Iris pigment epithelial cell (primary cell): ENCODE measurements around the gene KCNK3.
"Not testable (repeated sequence)": the region's sequence is repeated elsewhere in the genome, so short reads cannot be mapped to it uniquely, and the experiment has no call there.

ENCODE experiments used
- DNase-seq: peaks from one replicate; pipeline ENCODE4 v3.0.0-alpha.2; 2011; ENCODE audit warnings: low read depth

The KCNK3 gene

DNA sequence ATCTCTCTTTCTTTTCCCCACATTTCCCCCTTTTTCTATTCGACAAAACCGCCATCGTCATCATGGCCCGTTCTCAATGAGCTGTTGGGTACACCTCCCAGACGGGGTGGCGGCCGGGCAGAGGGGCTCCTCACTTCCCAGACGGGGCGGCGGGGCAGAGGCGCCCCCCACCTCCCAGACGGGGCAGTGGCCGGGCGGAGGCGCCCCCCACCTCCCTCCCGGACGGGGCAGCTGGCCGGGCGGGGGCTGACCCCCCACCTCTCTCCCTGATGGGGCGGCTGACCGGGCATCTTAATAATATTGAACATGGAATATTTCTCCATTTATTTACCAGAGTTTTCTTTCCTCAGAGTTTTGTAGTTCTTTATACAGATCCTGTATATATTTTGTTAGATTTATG is 27.2 kb upstream of the KCNK3 start:
- DNase-seq: not testable (repeated sequence)

DNA sequence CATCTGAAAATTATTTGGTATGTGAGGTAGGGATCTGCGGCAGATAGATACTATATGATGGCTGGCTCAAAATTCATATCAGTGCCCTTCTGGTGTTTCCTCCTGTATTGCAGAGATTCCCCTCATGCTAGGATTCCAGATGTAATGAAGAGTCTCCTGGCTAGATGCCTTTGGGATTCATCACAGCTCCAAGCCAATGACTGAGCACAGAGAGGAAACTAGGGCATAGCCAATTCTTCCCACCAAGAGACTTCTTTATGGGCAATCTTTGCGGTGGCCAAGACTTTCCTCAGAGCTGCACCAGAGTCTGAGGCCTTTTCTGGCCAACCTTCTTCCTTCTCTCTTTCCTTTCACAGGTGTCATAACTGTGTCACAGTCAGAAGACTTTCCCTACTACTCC is 25.9 kb upstream of the KCNK3 start:
- no peak for DNase-seq

DNA sequence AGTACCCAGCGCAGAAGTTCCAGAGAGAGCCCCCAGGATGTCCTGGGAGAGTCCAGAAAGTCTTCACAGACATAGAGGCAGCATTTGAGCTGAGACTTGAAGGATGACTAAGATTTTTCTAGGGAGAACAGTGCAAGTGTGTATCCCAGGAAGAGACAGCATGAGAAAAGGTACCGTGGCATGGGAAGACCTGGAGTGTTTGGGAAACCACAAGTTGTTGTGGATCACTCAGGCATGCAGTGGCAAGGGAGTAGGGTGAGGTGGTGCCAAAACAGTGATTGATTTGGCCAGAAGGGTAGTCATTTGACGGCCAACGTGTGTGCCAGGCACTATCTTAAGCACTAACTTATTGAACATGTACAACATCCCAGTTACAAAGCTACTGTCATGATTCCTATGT is 24.5 kb upstream of the KCNK3 start:
- no peak for DNase-seq

GRCh38 chr2:26668856-26669750 is 23.4 kb upstream of the KCNK3 start:
- no peak for DNase-seq

- DNase-seq: peak; percentile 42
These were observed 22.4 kb upstream of the KCNK3 start for GRCh38 chr2:26670171-26670570.

GRCh38 chr2:26670931-26671460 is 21.5 kb upstream of the KCNK3 start:
- DNase-seq: no peak

- no peak for DNase-seq
These were observed 20.8 kb upstream of the KCNK3 start for GRCh38 chr2:26671691-26672090.

DNA sequence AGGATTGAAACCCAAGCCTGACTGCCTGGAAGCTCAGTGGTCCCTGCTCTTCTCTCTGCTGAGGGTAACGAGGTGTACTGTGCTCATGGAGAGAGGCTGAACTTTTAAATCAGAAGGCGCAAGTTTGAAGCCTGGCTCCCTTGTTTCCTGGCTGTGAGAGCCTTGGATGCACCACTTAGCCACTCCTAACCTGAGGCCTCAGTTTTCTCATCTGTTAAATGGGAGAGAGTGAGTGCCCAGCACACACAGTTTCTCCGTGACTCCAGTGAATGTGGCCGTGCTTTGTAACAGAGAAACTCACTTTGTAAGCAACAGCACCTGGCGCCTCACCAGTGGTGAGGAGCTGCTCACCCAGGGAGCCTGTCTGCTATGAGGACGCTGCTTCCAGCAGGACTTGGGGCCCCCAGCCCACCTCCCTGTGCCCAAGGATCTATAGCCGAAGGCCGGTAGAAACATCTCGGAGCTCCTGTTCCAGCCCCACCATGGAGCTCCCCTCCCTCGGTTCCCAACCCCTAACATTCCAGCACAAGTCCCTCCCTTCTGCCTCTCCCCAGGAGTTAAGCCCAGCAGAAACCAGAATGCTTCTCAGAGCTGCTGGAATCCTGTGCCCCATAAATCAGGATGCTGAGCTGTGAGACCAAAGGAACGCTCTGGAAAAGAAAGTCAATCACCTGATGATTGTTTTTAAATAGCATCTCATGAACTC is 20.3 kb upstream of the KCNK3 start:
- DNase-seq: no peak

GRCh38 chr2:26672818-26673393 is 19.6 kb upstream of the KCNK3 start:
- DNase-seq: no peak

- DNase-seq: no peak
These were observed 18.3 kb upstream of the KCNK3 start for GRCh38 chr2:26674002-26674751.

- no peak for DNase-seq
These were observed 17.8 kb upstream of the KCNK3 start for GRCh38 chr2:26674771-26675170.

- DNase-seq: no peak
These were observed 16.8 kb upstream of the KCNK3 start for GRCh38 chr2:26675651-26676255.

DNA sequence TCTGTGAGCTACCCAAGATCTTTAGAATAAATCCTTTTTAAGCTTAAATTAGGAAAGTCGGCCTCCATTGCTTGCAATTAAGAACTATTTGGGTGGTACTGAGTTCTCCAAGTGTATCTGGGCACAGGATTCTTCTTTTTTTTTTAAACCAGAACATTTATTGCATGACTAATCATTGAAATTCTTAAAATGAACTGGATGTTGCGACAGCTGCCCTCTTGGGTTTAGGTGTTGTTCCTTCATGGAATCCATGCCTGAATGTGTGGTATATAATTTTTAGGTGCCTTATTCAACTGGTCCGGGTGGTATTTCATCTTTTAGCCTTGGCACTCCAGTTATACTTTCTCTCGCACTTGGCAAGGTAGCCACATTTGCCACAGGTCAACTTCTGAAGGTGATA is 14.5 kb upstream of the KCNK3 start:
- no peak for DNase-seq

GRCh38 chr2:26679867-26680266 is 12.7 kb upstream of the KCNK3 start:
- DNase-seq: no peak

DNA sequence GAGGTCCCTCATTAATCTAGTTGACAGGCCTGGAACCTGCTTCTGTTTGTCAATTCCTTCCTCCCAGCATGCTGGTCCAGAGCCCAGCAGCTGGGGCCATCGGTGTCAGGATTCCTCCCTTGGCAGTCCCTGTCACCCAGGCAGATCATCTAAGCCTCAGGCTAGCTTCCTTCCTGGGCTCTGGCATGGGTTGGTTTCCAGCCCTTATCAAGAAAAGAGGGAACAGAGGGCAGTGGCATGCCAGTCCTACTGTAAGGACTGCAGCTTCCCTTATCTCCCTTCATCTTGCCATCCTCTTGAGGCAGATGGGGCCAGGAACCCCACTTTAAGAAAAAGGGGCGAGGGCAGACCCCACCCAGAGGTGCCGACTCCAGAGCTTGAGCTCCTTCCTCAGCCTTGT is 10.9 kb upstream of the KCNK3 start:
- DNase-seq: no peak

DNA sequence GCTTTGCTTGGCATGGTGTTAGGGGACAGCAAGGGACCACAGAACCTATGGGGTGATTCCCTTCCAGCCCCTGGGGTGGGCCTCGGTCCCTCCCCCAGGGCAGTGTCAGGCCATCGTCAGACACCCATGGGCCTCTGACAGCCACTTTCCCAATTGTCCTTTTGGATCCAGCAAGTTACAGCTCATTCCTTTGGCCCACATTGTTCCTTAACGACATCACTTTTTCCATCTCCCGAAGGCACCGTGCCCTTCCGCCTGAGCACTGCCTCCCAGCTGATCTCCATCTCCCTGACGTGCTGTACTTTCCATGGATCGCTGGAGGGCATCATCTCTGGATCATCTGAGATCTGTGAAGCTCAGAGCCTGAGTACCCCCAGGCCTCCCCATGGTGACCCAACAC is 10.4 kb upstream of the KCNK3 start:
- DNase-seq: no peak

- DNase-seq: no peak
These were observed 8.9 kb upstream of the KCNK3 start for GRCh38 chr2:26683583-26683982.

GRCh38 chr2:26685341-26685740 is 7.2 kb upstream of the KCNK3 start:
- DNase-seq: no peak

DNA sequence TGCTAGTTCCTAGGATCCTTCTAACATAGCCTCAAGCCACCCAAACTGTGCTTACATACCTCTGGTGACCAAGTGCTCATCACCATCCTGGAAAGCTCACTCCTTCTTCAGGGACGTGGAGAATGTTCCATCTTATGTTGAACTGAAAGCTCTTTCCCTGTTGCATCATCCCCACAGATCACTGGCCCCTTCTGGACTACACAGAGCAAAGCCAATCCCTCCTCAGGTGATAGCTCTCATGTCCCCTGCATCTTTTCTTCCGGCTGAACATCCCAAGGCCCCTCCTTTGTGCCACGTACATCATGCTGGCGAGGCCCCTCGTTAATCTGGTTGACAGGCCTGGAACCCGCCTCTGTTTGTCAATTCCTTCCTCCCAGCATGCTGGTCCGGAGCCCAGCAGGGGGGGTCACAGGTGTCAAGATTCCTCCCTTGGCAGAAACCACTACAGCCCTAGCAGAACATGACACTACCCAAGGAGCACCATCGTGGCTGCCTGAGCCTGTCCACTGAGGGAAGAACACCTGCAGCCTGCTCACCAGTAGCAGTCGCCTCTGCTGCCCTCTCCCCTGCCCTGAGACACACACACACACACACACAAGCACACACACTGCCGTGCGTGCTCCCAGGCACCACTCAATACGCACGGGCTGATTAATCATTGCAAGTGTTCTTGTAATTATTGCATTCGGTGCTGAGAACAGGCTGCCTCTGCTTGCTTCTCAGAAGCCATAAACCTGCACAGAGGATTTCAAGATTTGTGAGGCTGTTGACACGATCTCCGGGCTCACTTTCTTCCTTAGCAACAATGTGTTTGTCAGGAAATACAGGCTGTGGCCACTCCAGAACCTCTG is 6.3 kb upstream of the KCNK3 start:
- no peak for DNase-seq

- DNase-seq: no peak
These were observed 5.2 kb upstream of the KCNK3 start for GRCh38 chr2:26687328-26687727.

GRCh38 chr2:26687801-26688200 is 4.7 kb upstream of the KCNK3 start:
- DNase-seq: no peak
